Esophagus muscularis mucosa (tissue), 4 donors: ENCODE measurements around the gene CEMIP2. TPM values are rescaled to one million over a fixed set of nuclear protein-coding genes. Genes with fewer than 3 reads are reported as not detected.

Source experiments
- DNase-seq: peaks from one replicate; pipeline ENCODE4 v3.0.0-alpha.2; 2017; ENCODE audit errors: extremely low spot score
- H3K27ac ChIP-seq, 4 donors: fragments of 200-600 bp; sonication (generic); replicated peaks in 1 of 4; 1 replicate in 3 of 4; 2 replicates in 1 of 4; pipeline ENCODE4 v1.5.1; 2016 to 2019; ENCODE audit warnings: mild to moderate bottlenecking in 1 of 4
- H3K27me3 ChIP-seq, 4 donors: fragments of 200-600 bp; sonication (generic); one replicate each; pipeline versions ENCODE4 v1.5.1 to v1.6.0; 2016 to 2019
- H3K36me3 ChIP-seq, 4 donors: fragments of 200-600 bp; sonication (generic); one replicate each; pipeline ENCODE4 v1.5.1; 2016 to 2019
- H3K4me1 ChIP-seq, 4 donors: fragments of 200-600 bp; sonication (generic); one replicate each; pipeline ENCODE4 v1.5.1; 2016 to 2019
- H3K4me3 ChIP-seq, 4 donors: fragments of 200-600 bp; sonication (generic); 1 replicate in 2 of 4; 2 replicates in 2 of 4; pipeline ENCODE4 v1.5.1; 2016 to 2019; ENCODE audit warnings: mild to moderate bottlenecking in 4 of 4, moderate library complexity in 1 of 4
- H3K9me3 ChIP-seq, 4 donors: fragments of 200-600 bp; sonication (generic); 1 replicate in 3 of 4; 2 replicates in 1 of 4; pipeline ENCODE4 v1.5.1; 2016 to 2019
- CTCF ChIP-seq, 3 experiments: fragments of 200-600 bp in 2 of 3; fragments of 450-650 bp in 1 of 3; sonication (generic) in 2 of 3; IDR thresholded peaks; one replicate each; pipeline ENCODE4 v1.5.1; 2017 to 2019; ENCODE audit warnings: antibody characterized with exemption in 3 of 3, mild to moderate bottlenecking in 2 of 3, moderate library complexity in 1 of 3
- EP300 ChIP-seq: sonication (generic); formaldehyde crosslinking; IDR thresholded peaks from one replicate; pipeline ENCODE4 v1.6.1; 2017; ENCODE audit warnings: antibody characterized with exemption
- POLR2A ChIP-seq: fragments of 450-650 bp; IDR thresholded peaks from one replicate; pipeline ENCODE4 v1.6.1; 2017; ENCODE audit warnings: antibody characterized with exemption, moderate library complexity, mild to moderate bottlenecking, low read depth
- POLR2AphosphoS5 ChIP-seq, 2 donors: sonication (generic); formaldehyde crosslinking; IDR thresholded peaks; one replicate each; pipeline ENCODE4 v1.6.1; 2017; ENCODE audit warnings: antibody characterized with exemption in 2 of 2
- WGBS: methylation state at CpG from one replicate; pipeline ENCODE4 v1.1.5; 2018; 5-methylcytosine and 5-hydroxymethylcytosine counted together
- intact Hi-C: fragments of 100-400 bp; cut with DNase I; formaldehyde crosslinking; loops from one replicate; pipeline ENCODE4 v1.15.1; 2023
- total RNA-seq, 4 donors: library from RNA; depleted of rRNA; stranded (reverse); fragments of >200 nt; gene quantifications; one replicate each; pipeline versions ENCODE4 v1.1.0 to v1.2.1, GENCODE V29; 2016

The CEMIP2 gene
- total RNA-seq, 4 donors from 2014 or later, result 18.5 to 144 (median 26.8) TPM

- intact Hi-C loops, result no loop called here
- no peak for DNase-seq
Measured at GRCh38 chr9:71652480-71652879, 115.8 kb downstream of the CEMIP2 start.

GRCh38 chr9:71648453-71648852 is 119.9 kb downstream of the CEMIP2 start:
- H3K36me3 ChIP-seq, result no peaks in the 10 kb centered on the region
- TF ChIP-seq POLR2A (no peak), POLR2AphosphoS5 (IDR thresholded peaks at IDR 0.05) (no peak), EP300 (no peak), CTCF (IDR thresholded peaks at IDR 0.05) (no peak)
- intact Hi-C loops, result no loop called here
- 100% methylated on average over 1 of the region's 1 CpG for WGBS
- peak; percentile 57 for DNase-seq
- H3K4me1 ChIP-seq, result peaks cover 7 to 14% (median 13%) of the 10 kb centered on the region in 4 donors
- no peaks in the 10 kb centered on the region for H3K27me3 ChIP-seq
- no peak overlapping the region for H3K27ac ChIP-seq
- no peaks in the 10 kb centered on the region for H3K9me3 ChIP-seq
- H3K4me3 ChIP-seq, result no peak overlapping the region

More at GRCh38 chr9:71652480-71652879, 115.8 kb downstream of the CEMIP2 start:
- Histone ChIP-seq H3K27ac (no peak overlapping the region), H3K36me3 (no peaks in the 10 kb centered on the region), H3K9me3 (no peaks in the 10 kb centered on the region), H3K4me3 (no peak overlapping the region), H3K27me3 (no peaks in the 10 kb centered on the region), H3K4me1 (peaks cover 4 to 6% (median 5%) of the 10 kb centered on the region in 4 donors)
- no peak for TF ChIP-seq CTCF (IDR thresholded peaks at IDR 0.05)
- TF ChIP-seq POLR2A, result no peak
- no peak for TF ChIP-seq EP300
- no peak for TF ChIP-seq POLR2AphosphoS5 (IDR thresholded peaks at IDR 0.05)

GRCh38 chr9:71647094-71647591 is 121.2 kb downstream of the CEMIP2 start:
- H3K9me3 ChIP-seq, result no peaks in the 10 kb centered on the region
- no peaks in the 10 kb centered on the region for H3K27me3 ChIP-seq
- no peaks in the 10 kb centered on the region for H3K36me3 ChIP-seq
- no peak overlapping the region for H3K4me3 ChIP-seq
- 27% methylated on average over 7 of the region's 7 CpGs for WGBS
- peak; percentile 91 for DNase-seq
- no peak for TF ChIP-seq CTCF (IDR thresholded peaks at IDR 0.05)
- peak; percentile 31 to 63 for TF ChIP-seq POLR2AphosphoS5 (IDR thresholded peaks at IDR 0.05)
- H3K4me1 ChIP-seq, result peaks cover 7 to 14% (median 13%) of the 10 kb centered on the region in 4 donors
- no peak overlapping the region for H3K27ac ChIP-seq
- intact Hi-C loops, result no loop called here

DNA sequence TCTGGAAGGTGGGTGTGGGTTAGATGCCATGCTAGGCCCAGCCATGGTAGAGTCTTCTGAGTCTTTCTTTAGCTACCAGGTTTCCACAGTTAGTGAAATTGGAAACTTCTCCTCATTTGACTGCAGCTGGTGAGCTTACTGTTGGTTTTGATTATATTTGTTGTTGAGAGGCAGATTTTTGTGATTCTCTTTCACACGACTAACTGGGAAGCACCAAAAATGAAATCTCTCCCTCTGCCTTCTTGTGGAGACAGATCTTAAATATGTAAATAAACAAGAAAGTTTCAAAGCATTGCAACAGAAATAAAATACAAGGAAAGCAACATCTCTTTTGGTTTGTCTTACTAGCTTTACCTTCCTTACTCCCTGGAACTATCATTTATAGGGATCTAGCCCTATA is 122.2 kb downstream of the CEMIP2 start:
- TF ChIP-seq POLR2A, result no peak
- no peak for TF ChIP-seq POLR2AphosphoS5 (IDR thresholded peaks at IDR 0.05)
- TF ChIP-seq CTCF (IDR thresholded peaks at IDR 0.05), result no peak
- TF ChIP-seq EP300, result no peak
- H3K4me3 ChIP-seq, result no peak overlapping the region
- no peak overlapping the region for H3K27ac ChIP-seq
- H3K4me1 ChIP-seq, result peaks cover 7 to 14% (median 13%) of the 10 kb centered on the region in 4 donors
- intact Hi-C loops, result no loop called here
- H3K36me3 ChIP-seq, result no peaks in the 10 kb centered on the region
- 88% methylated on average over 1 of the region's 1 CpG for WGBS
- no peaks in the 10 kb centered on the region for H3K9me3 ChIP-seq
- H3K27me3 ChIP-seq, result no peaks in the 10 kb centered on the region
- no peak for DNase-seq

- 83% methylated on average over 1 of the region's 1 CpG for WGBS
- TF ChIP-seq POLR2AphosphoS5 (IDR thresholded peaks at IDR 0.05) (no peak), POLR2A (no peak), CTCF (IDR thresholded peaks at IDR 0.05) (no peak)
- intact Hi-C loops, result no loop called here
- Histone ChIP-seq H3K27me3 (no peaks in the 10 kb centered on the region), H3K36me3 (no peaks in the 10 kb centered on the region), H3K27ac (no peak overlapping the region), H3K4me3 (no peak overlapping the region), H3K4me1 (peaks cover 7 to 14% (median 13%) of the 10 kb centered on the region in 4 donors), H3K9me3 (no peaks in the 10 kb centered on the region)
- peak; percentile 19 for DNase-seq
Measured at GRCh38 chr9:71644819-71645362, 123.4 kb downstream of the CEMIP2 start.
